GM10266 (cell line): Measurements from ENCODE around the gene CD38.
"Not testable (repeated sequence)": the region's sequence is repeated elsewhere in the genome, so short reads cannot be mapped to it uniquely, and the experiment has no call there.

Experiments
- DNase-seq: peaks from one replicate; pipeline ENCODE4 v3.0.0; 2012; ENCODE audit errors: extremely low spot score
- TF ChIP-seq, protein P1 (sequence below): IDR thresholded peaks from 2 replicates; pipeline ENCODE4 v1.5.1; 2012; ENCODE audit warnings: mild to moderate bottlenecking, low read depth; ENCODE audit not compliant: control insufficient read depth, insufficient read depth; ENCODE audit errors: missing control alignments

CD38 gene

DNA sequence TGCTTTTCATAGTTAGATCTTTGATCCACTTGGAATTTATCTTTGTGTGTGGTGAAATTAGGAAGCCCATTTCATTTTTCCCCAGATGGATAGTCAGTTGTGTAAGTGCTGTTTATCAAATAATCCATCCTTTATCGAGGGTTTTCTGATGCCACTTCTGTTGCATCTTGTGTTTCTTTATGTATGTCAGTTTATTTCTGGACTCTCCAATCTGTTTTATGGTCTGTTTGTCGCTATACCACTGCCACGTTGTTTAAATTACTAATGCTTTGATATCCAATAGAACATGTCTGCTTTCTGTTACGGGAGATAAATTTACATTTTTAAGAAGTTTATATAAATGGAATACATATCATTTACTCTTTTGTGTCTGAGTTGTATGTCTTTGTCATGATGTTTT lies 21.0 kb downstream of the CD38 start:
- no peak for DNase-seq
- TF ChIP-seq, protein P1, sequence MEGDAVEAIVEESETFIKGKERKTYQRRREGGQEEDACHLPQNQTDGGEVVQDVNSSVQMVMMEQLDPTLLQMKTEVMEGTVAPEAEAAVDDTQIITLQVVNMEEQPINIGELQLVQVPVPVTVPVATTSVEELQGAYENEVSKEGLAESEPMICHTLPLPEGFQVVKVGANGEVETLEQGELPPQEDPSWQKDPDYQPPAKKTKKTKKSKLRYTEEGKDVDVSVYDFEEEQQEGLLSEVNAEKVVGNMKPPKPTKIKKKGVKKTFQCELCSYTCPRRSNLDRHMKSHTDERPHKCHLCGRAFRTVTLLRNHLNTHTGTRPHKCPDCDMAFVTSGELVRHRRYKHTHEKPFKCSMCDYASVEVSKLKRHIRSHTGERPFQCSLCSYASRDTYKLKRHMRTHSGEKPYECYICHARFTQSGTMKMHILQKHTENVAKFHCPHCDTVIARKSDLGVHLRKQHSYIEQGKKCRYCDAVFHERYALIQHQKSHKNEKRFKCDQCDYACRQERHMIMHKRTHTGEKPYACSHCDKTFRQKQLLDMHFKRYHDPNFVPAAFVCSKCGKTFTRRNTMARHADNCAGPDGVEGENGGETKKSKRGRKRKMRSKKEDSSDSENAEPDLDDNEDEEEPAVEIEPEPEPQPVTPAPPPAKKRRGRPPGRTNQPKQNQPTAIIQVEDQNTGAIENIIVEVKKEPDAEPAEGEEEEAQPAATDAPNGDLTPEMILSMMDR = no peak

DNA sequence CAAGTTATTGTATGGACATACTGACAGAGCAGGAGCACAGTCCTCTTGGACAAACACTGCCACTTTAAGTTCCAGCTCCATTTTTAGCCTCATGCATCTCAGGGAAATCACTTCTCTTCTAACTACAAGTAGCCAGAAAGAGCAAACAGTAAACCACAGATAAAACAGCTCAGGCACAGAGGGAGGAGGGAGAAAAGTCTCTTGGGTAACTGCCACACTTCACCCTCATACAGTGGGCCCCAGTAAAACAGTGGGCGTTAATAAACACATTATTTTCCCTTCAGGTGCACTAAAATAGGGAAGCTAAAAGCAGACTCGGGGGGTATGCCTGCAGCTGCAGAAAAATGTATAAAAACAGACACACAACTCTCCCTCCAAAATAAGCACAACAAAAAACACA lies 21.6 kb downstream of the CD38 start:
- TF ChIP-seq, protein P1 = no peak
- no peak for DNase-seq

DNA sequence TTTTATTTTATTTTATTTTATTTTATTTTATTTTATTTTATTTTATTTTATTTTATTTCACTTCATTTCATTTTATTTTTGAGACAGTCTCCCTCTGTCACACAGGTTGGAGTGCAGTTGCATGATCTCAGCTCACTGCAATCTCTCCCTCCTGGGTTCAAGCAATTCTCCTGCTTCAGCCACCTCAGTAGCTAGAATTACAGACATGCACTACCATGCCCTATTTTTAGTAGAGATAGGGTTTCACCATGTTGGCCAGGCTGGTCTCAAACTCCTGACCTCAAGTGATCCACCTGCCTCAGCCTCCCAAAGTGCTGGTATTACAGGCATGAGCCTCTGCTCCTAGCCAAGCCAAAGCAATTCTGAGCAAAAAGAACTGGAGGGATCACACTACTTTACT lies 24.4 kb downstream of the CD38 start:
- DNase-seq = not testable (repeated sequence)

DNA sequence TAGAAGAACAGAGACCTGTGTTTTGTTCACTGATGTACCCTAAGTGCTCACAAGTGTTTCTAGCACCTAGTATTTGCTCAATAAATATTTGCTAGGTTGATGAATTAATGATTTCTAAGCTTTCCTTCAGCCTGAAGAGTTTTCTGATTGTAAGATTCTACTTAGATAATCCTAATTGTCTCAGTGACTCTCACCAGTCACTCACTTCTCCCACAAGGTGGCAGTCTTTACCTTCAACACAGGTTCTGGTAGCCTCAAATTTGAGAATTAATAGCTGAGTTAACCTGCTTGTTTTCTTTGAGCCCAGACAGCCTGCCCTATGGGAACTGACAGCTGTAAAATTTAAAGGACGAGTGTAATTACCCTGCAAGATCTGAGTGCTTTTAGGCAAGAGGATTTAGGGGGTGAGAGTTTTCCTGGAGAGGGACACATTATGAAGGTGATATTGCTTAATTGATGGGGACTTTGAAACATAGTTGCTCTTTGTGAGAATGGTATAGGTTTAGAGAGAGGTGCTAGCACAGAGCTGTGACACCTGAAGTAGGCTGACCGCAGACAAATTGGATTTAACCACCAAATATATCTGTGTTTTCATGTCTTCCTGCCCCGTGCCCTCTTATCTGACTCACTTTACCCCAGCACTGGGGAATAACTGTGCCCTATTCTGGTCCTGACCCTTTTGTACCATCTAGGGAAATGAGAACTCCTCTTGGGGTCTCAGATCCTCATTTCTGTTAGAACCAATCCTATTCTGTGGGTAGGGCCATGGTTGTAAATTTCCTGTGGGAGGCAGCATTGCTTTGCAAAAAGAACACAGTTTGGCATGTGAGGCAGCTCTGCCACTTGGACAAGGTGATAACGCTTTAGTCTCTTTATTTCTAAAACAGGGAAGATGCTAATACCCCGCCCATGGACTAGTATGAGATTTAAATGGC lies 27.7 kb downstream of the CD38 start:
- TF ChIP-seq, protein P1 = peak; percentile 72
- no peak for DNase-seq

DNA sequence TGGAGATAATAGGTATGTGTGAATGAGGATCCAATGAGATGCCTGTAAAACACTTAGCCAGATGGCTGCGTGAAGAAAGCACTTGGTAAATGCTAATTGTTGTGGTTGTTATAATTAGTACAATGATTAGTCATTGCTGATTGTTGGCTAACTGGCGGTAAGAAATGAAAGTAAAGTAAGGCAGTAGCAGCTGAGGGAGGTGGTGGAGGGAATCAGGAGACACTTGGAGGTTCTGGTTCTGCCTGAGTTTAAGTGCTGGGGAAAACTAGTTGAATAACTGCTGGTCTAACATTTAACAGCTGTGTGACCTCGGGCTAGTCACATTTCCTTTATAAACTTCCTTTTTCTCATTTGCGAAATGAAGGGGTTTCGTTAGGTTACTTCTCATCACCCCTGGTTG lies 30.9 kb downstream of the CD38 start:
- DNase-seq = peak; percentile 32
- TF ChIP-seq, protein P1 = no peak

DNA sequence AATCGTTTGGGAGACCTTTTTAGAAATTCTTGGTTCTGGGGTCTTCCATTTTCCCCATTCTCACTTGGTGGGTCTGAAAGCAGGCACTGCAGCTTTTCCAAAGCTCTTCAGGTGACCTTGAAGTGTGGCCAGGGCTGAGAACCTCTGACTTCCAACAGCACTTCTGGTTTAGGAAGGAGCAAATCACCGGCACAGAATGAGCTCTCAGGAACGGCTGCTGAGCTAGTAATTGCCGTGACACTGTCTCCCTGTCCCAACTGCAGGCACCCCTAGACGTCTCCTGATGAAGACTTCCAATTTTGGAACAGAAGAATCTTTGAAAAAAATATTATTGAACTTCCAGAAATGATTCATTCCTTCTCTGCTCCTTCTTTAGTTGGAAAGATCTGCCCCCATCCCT lies 31.3 kb downstream of the CD38 start:
- DNase-seq = no peak
- TF ChIP-seq, protein P1 = no peak

DNA sequence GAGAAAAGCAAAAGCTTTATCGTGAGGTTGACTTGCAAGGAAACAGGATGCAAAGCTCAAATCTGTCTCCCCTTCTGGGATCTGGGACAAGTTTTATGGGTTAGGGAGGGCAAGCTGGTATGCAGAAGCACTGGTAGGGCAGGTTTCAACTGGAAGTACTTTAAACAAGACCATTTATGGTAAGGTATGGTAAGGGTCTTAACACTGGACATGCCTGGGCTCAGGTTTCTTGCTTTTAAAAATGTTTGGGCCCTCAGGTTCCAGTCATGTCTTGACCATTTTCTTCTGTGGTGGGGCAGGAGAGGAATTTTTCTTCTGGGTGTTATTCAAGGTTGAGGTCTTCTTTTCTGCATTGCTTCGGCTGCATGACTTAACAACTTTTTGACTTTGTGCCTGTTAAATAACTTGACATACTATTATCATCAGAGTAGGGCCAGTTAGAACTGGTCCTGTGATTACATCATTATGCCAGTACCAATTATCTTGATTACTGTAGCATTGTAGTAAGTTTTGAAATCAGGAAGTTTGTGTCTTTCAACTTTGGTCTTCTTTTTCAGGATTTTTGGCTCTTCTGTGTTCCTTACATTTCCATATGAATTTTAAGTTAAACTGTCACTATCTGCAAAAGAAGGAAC lies 33.7 kb downstream of the CD38 start:
- no peak for DNase-seq
- TF ChIP-seq, protein P1 = no peak
